HG03460 (cell line): ENCODE data around the gene PWP1.
A peak's percentile ranks its signal among the peaks of the same experiment; 100 is the strongest.

Experiments
- ATAC-seq: cut with Tn5 transposase; IDR thresholded peaks from one replicate; pipeline ENCODE4 v1.9.1; 2021; ENCODE audit not compliant: unreplicated experiment

Gene PWP1

GRCh38 chr12:107732365-107732764, 46.8 kb downstream of the PWP1 start:
- ATAC-seq, result no peak

GRCh38 chr12:107734139-107734538, 48.5 kb downstream of the PWP1 start:
- no peak for ATAC-seq

- no peak for ATAC-seq
These were observed 50.2 kb downstream of the PWP1 start for GRCh38 chr12:107735763-107736162.

DNA sequence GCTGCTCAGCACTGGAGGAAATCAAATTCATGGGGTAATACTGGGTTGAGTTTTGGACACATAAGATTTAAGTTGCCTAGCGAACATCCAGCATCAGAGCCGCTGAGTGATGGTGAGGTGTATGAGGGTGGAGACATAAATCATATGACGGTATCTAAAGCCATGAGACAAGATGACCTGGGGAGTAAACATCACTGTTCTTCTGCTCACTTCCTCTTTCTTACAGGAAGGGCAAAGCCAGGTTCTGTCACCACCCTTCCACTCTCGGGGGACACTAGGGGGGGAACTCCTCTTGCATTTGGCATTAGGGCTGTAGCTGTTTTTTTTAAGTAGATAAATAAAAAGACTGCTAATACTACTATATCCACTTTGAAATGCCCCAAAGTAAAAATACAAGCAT, 51.3 kb downstream of the PWP1 start:
- peak; percentile 94 for ATAC-seq

- ATAC-seq, result no peak
These were observed 62.9 kb downstream of the PWP1 start for GRCh38 chr12:107748472-107748871.

DNA sequence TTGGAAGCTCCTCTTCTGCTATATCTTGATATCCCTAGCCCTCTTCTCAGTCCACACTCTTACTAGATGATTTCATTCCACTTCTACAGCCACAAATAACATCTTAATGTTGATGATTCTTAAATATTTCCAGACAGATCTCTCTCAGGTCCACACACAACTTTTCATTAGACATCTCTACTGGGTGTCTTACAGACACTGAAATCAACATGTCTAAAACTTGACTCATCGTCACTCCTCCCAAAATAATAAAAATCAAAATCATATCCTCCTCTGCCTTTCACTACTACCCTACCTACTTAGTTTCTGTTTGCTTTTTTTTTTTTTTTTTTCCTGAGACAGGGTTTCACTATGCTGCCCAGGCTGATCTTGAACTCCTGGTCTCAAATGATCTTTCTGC, 63.5 kb downstream of the PWP1 start:
- ATAC-seq, result no peak

- no peak for ATAC-seq
These were observed 73.8 kb downstream of the PWP1 start for GRCh38 chr12:107759410-107759809.

- ATAC-seq, result peak; percentile 26
These were observed 74.7 kb downstream of the PWP1 start for GRCh38 chr12:107760207-107760808.

- ATAC-seq, result peak; percentile 95
These were observed 75.4 kb downstream of the PWP1 start, which contains the start of gene PRDM4 for GRCh38 chr12:107760809-107761501. Gene PRDM4, minus strand, starts transcription at chr12:107761137. Its CDS starts 622 bp downstream, at chr12:107760515.

DNA sequence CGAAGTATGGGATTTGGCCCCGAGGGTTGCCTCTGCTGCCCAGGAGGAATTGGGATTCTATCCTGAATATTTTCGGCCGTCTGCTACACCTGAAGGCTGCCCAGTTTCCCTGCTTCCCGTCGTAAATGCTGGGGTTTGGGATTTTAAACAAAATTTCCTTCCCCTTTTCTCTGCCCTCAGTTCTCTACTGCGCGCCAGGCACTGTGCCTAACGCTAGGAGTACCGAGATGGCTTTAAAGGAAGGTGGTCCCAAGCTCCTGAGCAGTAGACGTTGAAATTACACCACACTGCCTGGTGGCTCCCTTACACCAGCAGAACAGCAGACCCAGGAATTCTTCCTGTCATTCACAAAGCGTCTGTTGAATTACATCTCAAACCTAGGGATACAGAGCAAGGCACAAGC, 75.9 kb downstream of the PWP1 start:
- no peak for ATAC-seq
